H9 (cell line): ENCODE results near the gene OXSR1. TPM values are rescaled to one million over a fixed set of nuclear protein-coding genes. Genes with fewer than 3 reads are reported as not detected.

ENCODE experiments used
- DNase-seq: peaks from one replicate; pipeline ENCODE4 v3.0.0-alpha.2; 2017
- H2AFZ ChIP-seq: one replicate; pipeline ENCODE4 v1.6.1; 2013; ENCODE audit warnings: mild to moderate bottlenecking, low read length, control low read depth, moderate library complexity
- H2AK5ac ChIP-seq: 2 replicates; pipeline ENCODE4 v1.6.1; 2013; ENCODE audit warnings: low read length, control low read depth, mixed read lengths; ENCODE audit not compliant: insufficient read length
- H2BK120ac ChIP-seq: one replicate; pipeline ENCODE4 v1.6.1; 2013; ENCODE audit warnings: low read depth, mild to moderate bottlenecking, low read length, control low read depth, inconsistent platforms; ENCODE audit not compliant: poor library complexity, severe bottlenecking
- H2BK12ac ChIP-seq: 2 replicates; pipeline ENCODE4 v1.6.1; 2013; ENCODE audit warnings: low read length, control low read depth, mixed read lengths, low read depth; ENCODE audit not compliant: insufficient read length
- H2BK15ac ChIP-seq: 2 replicates; pipeline ENCODE4 v1.6.1; 2013; ENCODE audit warnings: low read depth, low read length, control low read depth
- H2BK20ac ChIP-seq: one replicate; pipeline ENCODE4 v1.6.1; 2013; ENCODE audit warnings: low read depth, mild to moderate bottlenecking, low read length, control low read depth, inconsistent platforms; ENCODE audit not compliant: poor library complexity, severe bottlenecking
- H2BK5ac ChIP-seq: 2 replicates; pipeline ENCODE4 v1.6.1; 2013; ENCODE audit warnings: low read length, control low read depth, mixed read lengths; ENCODE audit not compliant: insufficient read length
- H3K14ac ChIP-seq: 2 replicates; pipeline ENCODE4 v1.6.1; 2013; ENCODE audit warnings: low read length, control low read depth; ENCODE audit not compliant: insufficient read depth
- H3K18ac ChIP-seq: 2 replicates; pipeline ENCODE4 v1.6.1; 2013; ENCODE audit warnings: low read depth, mild to moderate bottlenecking, mixed read lengths, low read length, control low read depth; ENCODE audit not compliant: insufficient read length
- H3K23ac ChIP-seq: 2 replicates; pipeline ENCODE4 v1.6.1; 2013; ENCODE audit warnings: low read length, control low read depth, mixed read lengths, low read depth; ENCODE audit not compliant: insufficient read length
- H3K23me2 ChIP-seq: 2 replicates; pipeline ENCODE4 v1.6.1; 2013; ENCODE audit warnings: low read depth, mild to moderate bottlenecking, mixed read lengths, low read length, control low read depth; ENCODE audit not compliant: insufficient read length, poor library complexity, severe bottlenecking
- H3K27ac ChIP-seq: 2 replicates; pipeline ENCODE4 v1.5.1; 2013; ENCODE audit warnings: low read length, control low read depth, mixed read lengths, low read depth; ENCODE audit not compliant: insufficient read length
- H3K27me3 ChIP-seq: 2 replicates; pipeline ENCODE4 v1.6.1; 2013; ENCODE audit warnings: low read length, control low read depth, inconsistent platforms; ENCODE audit not compliant: insufficient read depth
- H3K4ac ChIP-seq: 2 replicates; pipeline ENCODE4 v1.6.1; 2013; ENCODE audit warnings: low read depth, mild to moderate bottlenecking, control low read depth, inconsistent platforms, low read length, moderate library complexity
- H3K4me1 ChIP-seq: 2 replicates; pipeline ENCODE4 v1.6.1; 2013; ENCODE audit warnings: low read length, control low read depth, inconsistent platforms; ENCODE audit not compliant: insufficient read depth
- H3K4me2 ChIP-seq: 2 replicates; pipeline ENCODE4 v1.6.1; 2013; ENCODE audit warnings: low read length, control low read depth, mixed read lengths; ENCODE audit not compliant: insufficient read length, insufficient read depth
- H3K56ac ChIP-seq: 2 replicates; pipeline ENCODE4 v1.6.1; 2013; ENCODE audit warnings: low read depth, mild to moderate bottlenecking, mixed read lengths, low read length, control low read depth; ENCODE audit not compliant: insufficient read length
- H3K79me1 ChIP-seq: 2 replicates; pipeline ENCODE4 v1.6.1; 2013; ENCODE audit warnings: low read depth, mild to moderate bottlenecking, moderate library complexity, low read length, control low read depth, inconsistent platforms; ENCODE audit not compliant: insufficient read depth, poor library complexity, severe bottlenecking
- H3K79me2 ChIP-seq: 2 replicates; pipeline ENCODE4 v1.6.1; 2013; ENCODE audit warnings: low read length, control low read depth, inconsistent platforms; ENCODE audit not compliant: insufficient read depth
- H3K9ac ChIP-seq: 2 replicates; pipeline ENCODE4 v1.6.1; 2013; ENCODE audit warnings: low read length, control low read depth, mixed read lengths; ENCODE audit not compliant: insufficient read length; ENCODE audit errors: extremely low read depth
- H3K9me3 ChIP-seq: one replicate; pipeline ENCODE4 v1.6.1; 2013; ENCODE audit warnings: low read depth, low read length, inconsistent platforms; ENCODE audit not compliant: control insufficient read depth
- H3T11ph ChIP-seq: one replicate; pipeline ENCODE4 v1.6.1; 2013; ENCODE audit warnings: mild to moderate bottlenecking, low read length, control low read depth, inconsistent platforms
- H4K20me1 ChIP-seq: one replicate; pipeline ENCODE4 v1.6.1; 2013; ENCODE audit not compliant: control insufficient read depth, insufficient read length, insufficient read depth
- H4K5ac ChIP-seq: 2 replicates; pipeline ENCODE4 v1.6.1; 2013; ENCODE audit warnings: low read depth, mild to moderate bottlenecking, mixed read lengths, low read length, control low read depth; ENCODE audit not compliant: insufficient read length
- H4K8ac ChIP-seq: replicated peaks from 2 replicates; pipeline ENCODE4 v1.6.1; 2013; ENCODE audit warnings: low read length, control low read depth, mixed read lengths, low read depth; ENCODE audit not compliant: insufficient read length
- H4K91ac ChIP-seq: 2 replicates; pipeline ENCODE4 v1.6.1; 2013; ENCODE audit warnings: low read depth, mild to moderate bottlenecking, moderate library complexity, mixed read lengths, low read length, control low read depth; ENCODE audit not compliant: insufficient read length
- H3K27ac Mint-ChIP-seq, 3 experiments: 2 replicates in 2 of 3; 3 replicates in 1 of 3; pipeline ENCODE4 v1.8.0; 2020 to 2021; ENCODE audit warnings: mixed read lengths in 3 of 3, mild to moderate bottlenecking in 1 of 3, moderate library complexity in 1 of 3
- H3K27me3 Mint-ChIP-seq: 2 replicates; pipeline ENCODE4 v1.8.0; 2021; ENCODE audit warnings: low read depth, mild to moderate bottlenecking, moderate library complexity, mixed read lengths
- H3K36me3 Mint-ChIP-seq, 3 experiments: 2 replicates in 2 of 3; 3 replicates in 1 of 3; pipeline ENCODE4 v1.8.0; 2020 to 2021; ENCODE audit warnings: low read depth in 3 of 3, mixed read lengths in 3 of 3; ENCODE audit not compliant: insufficient read depth in 1 of 3
- H3K4me1 Mint-ChIP-seq, 2 experiments: 2 replicates each; pipeline ENCODE4 v1.8.0; 2020; ENCODE audit warnings: mixed read lengths in 2 of 2
- H3K4me3 Mint-ChIP-seq, 2 experiments: 2 replicates in 1 of 2; 3 replicates in 1 of 2; pipeline ENCODE4 v1.8.0; 2020 to 2021; ENCODE audit warnings: mild to moderate bottlenecking in 2 of 2, mixed read lengths in 2 of 2, moderate library complexity in 1 of 2
- H3K9me3 Mint-ChIP-seq, 2 experiments: 2 replicates in 1 of 2; 3 replicates in 1 of 2; pipeline ENCODE4 v1.8.0; 2020; ENCODE audit warnings: mild to moderate bottlenecking in 2 of 2, mixed read lengths in 2 of 2, moderate library complexity in 1 of 2
- WGBS: extraction: QIAGEN DNeasy Blood & Tissue Kit; methylation state at CpG from one replicate; pipeline ENCODE4 v1.1.7; 2013; ENCODE audit warnings: missing lambda C conversion rate, low lambda C conversion rate, mixed read lengths; ENCODE audit not compliant: insufficient read length; ENCODE audit errors: extremely low coverage; 5-methylcytosine and 5-hydroxymethylcytosine counted together
- total RNA-seq: library from RNA; stranded (reverse); gene quantifications from 2 replicates; pipeline ENCODE4 v1.2.1, GENCODE V29; 2021
- TF ChIP-seq, protein P1 (sequence below): fragments of 200-600 bp; sonication (generic); conservative IDR thresholded peaks from 3 replicates; pipeline ENCODE4 v1.8.0; 2021; ENCODE audit warnings: antibody characterized with exemption, mild to moderate bottlenecking

OXSR1 gene
- total RNA-seq, 1 experiment from 2014 or later = 54.1 TPM

GRCh38 chr3:38127611-38128302, 37.6 kb upstream of the OXSR1 start:
- H3K27me3 Mint-ChIP-seq = no peaks in the 10 kb centered on the region
- Histone ChIP-seq H2BK120ac (no peak overlapping the region), H3K79me2 (no peaks in the 10 kb centered on the region), H3K9me3 (no peaks in the 10 kb centered on the region), H3K4me2 (no peak overlapping the region), H3K56ac (no peak overlapping the region), H2AK5ac (no peak overlapping the region), H3K18ac (no peak overlapping the region), H4K20me1 (no peaks in the 10 kb centered on the region), H2AFZ (no peak overlapping the region), H2BK5ac (no peak overlapping the region), H4K5ac (no peak overlapping the region), H4K91ac (no peak overlapping the region), H3K23me2 (no peaks in the 10 kb centered on the region), H2BK20ac (no peak overlapping the region), H3K79me1 (no peaks in the 10 kb centered on the region), H3K14ac (no peak overlapping the region), H3K27ac (no peak overlapping the region), H2BK12ac (no peak overlapping the region), H3K23ac (no peak overlapping the region), H3K27me3 (no peaks in the 10 kb centered on the region), H3K9ac (no peak overlapping the region), H3K4ac (no peak overlapping the region), H3K4me1 (no peaks in the 10 kb centered on the region), H2BK15ac (no peak overlapping the region), H3T11ph (no peak overlapping the region), H4K8ac (no peak overlapping the region)
- H3K4me1 Mint-ChIP-seq = peaks cover 4% of the 10 kb centered on the region in 2 experiments; a peak in 3 of 4 replicates
- H3K36me3 Mint-ChIP-seq = peaks cover 51 to 80% (median 64%) of the 10 kb centered on the region in 3 experiments
- no peak overlapping the region; a peak in 2 of 7 replicates for H3K27ac Mint-ChIP-seq
- no peak for DNase-seq
- H3K4me3 Mint-ChIP-seq = no peak overlapping the region; a peak in 1 of 5 replicates
- H3K9me3 Mint-ChIP-seq = no peaks in the 10 kb centered on the region
- WGBS = no CpG with 5 or more reads among the region's 4 CpGs
- TF ChIP-seq, protein P1, sequence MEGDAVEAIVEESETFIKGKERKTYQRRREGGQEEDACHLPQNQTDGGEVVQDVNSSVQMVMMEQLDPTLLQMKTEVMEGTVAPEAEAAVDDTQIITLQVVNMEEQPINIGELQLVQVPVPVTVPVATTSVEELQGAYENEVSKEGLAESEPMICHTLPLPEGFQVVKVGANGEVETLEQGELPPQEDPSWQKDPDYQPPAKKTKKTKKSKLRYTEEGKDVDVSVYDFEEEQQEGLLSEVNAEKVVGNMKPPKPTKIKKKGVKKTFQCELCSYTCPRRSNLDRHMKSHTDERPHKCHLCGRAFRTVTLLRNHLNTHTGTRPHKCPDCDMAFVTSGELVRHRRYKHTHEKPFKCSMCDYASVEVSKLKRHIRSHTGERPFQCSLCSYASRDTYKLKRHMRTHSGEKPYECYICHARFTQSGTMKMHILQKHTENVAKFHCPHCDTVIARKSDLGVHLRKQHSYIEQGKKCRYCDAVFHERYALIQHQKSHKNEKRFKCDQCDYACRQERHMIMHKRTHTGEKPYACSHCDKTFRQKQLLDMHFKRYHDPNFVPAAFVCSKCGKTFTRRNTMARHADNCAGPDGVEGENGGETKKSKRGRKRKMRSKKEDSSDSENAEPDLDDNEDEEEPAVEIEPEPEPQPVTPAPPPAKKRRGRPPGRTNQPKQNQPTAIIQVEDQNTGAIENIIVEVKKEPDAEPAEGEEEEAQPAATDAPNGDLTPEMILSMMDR = no peak
